K562 (cell line): ENCODE data around the gene MAGI2. TPM values are rescaled to one million over a fixed set of nuclear protein-coding genes. Genes with fewer than 3 reads are reported as not detected.

Experiments used
- ATAC-seq: fragments of 200-7000 bp; cut with Tn5 transposase; 3 replicates; pipeline ENCODE4 v1.9.1; 2020; ENCODE audit warnings: moderate library complexity
- BruUV-seq: library from RNA; stranded (reverse); fragments of 400-500 nt; replicated peaks from 2 replicates; lab custom pipeline; 2021; lab: Mats Ljungman, UMichigan
- CTCF ChIA-PET: fragments of 300-600 bp; formaldehyde crosslinking; extraction: SDS; loops from one replicate; lab custom pipeline; 2021; ENCODE audit warnings: low intra/inter-chr PET ratio; lab: Yijun Ruan, JAX
- POLR2A ChIA-PET: fragments of 300-600, 350-650 bp; sonication (Branson Sonifier 250); formaldehyde crosslinking; extraction: SDS; loops from one replicate; lab custom pipeline; 2021; ENCODE audit warnings: antibody characterized with exemption, inconsistent platforms; lab: Yijun Ruan, JAX
- DNase-seq, 4 experiments: peaks; one replicate each; pipeline versions ENCODE4 v3.0.0 to v3.0.0-alpha.2; 2011 to 2018; ENCODE audit warnings: low spot score in 3 of 4, mixed read lengths in 3 of 4; ENCODE audit errors: extremely low read depth in 1 of 4
- FAIRE-seq: peaks from 2 replicates; lab custom pipeline; 2011; peaks lifted over from hg19 to GRCh38; lab: Jason Lieb, UNC
- H2AFZ ChIP-seq: 2 replicates; pipeline ENCODE4 v1.6.0; 2011; ENCODE audit warnings: low read depth, low read length, control low read depth, inconsistent platforms
- H3K27ac ChIP-seq: fragments of 200-600 bp; 3 replicates; pipeline ENCODE4 v1.8.0; 2011; ENCODE audit warnings: low read depth, mild to moderate bottlenecking, control low read depth, inconsistent platforms, low read length, moderate library complexity, mixed read lengths; ENCODE audit errors: extremely low read depth
- H3K27me3 ChIP-seq, 2 experiments: fragments of 300-600 bp in 1 of 2; 2 replicates in 1 of 2; 3 replicates in 1 of 2; pipeline versions ENCODE4 v1.6.0 to v1.8.0; 2011; ENCODE audit warnings: inconsistent platforms in 2 of 2, low read length in 2 of 2, mild to moderate bottlenecking in 1 of 2, mixed read lengths in 1 of 2, moderate library complexity in 1 of 2; ENCODE audit not compliant: control insufficient read depth in 2 of 2, insufficient read depth in 2 of 2
- H3K36me3 ChIP-seq: fragments of 300-600 bp; 3 replicates; pipeline ENCODE4 v1.8.0; 2011; ENCODE audit warnings: mild to moderate bottlenecking, low read length, inconsistent platforms; ENCODE audit not compliant: control insufficient read depth, insufficient read depth
- H3K4me1 ChIP-seq, 2 experiments: fragments of 200-600 bp in 1 of 2; replicated peaks in 1 of 2; 2 replicates in 1 of 2; 3 replicates in 1 of 2; pipeline versions ENCODE4 v1.5.1 to v1.8.0; 2011; ENCODE audit warnings: inconsistent platforms in 2 of 2, low read length in 2 of 2, mild to moderate bottlenecking in 1 of 2, mixed read lengths in 1 of 2, moderate library complexity in 1 of 2; ENCODE audit not compliant: control insufficient read depth in 2 of 2, insufficient read depth in 2 of 2
- H3K4me2 ChIP-seq: 2 replicates; pipeline ENCODE4 v1.6.1; 2011; ENCODE audit warnings: low read length, control low read depth, inconsistent platforms, mixed read lengths; ENCODE audit not compliant: insufficient read depth
- H3K4me3 ChIP-seq: fragments of 200-600 bp; sonication (generic), shearing (Covaris generic); 2 replicates; pipeline ENCODE4 v1.5.1; 2016; ENCODE audit warnings: control low read depth, inconsistent platforms
- H3K79me2 ChIP-seq: fragments of 200-600 bp; 3 replicates; pipeline ENCODE4 v1.8.0; 2011; ENCODE audit warnings: low read length, inconsistent platforms; ENCODE audit not compliant: control insufficient read depth, insufficient read depth
- H3K9ac ChIP-seq, 2 experiments: 2 replicates each; pipeline versions ENCODE4 v1.6.0 to v1.6.1; 2011; ENCODE audit warnings: low read depth in 2 of 2, low read length in 2 of 2, control low read depth in 1 of 2, inconsistent platforms in 1 of 2, mild to moderate bottlenecking in 1 of 2, mixed read lengths in 1 of 2; ENCODE audit not compliant: insufficient read depth in 1 of 2
- H3K9me1 ChIP-seq: one replicate; pipeline ENCODE4 v1.6.0; 2011; ENCODE audit warnings: inconsistent platforms, mild to moderate bottlenecking, low read length, moderate library complexity; ENCODE audit not compliant: control insufficient read depth, insufficient read depth
- H3K9me3 ChIP-seq: replicated peaks from 2 replicates; pipeline ENCODE4 v1.5.1; 2011; ENCODE audit warnings: low read depth, low read length, inconsistent platforms; ENCODE audit not compliant: control insufficient read depth, insufficient read depth
- H4K20me1 ChIP-seq: replicated peaks from 2 replicates; pipeline ENCODE4 v1.6.1; 2011; ENCODE audit warnings: low read length, inconsistent platforms, mixed read lengths; ENCODE audit not compliant: control insufficient read depth, insufficient read depth
- BACH1 ChIP-seq: fragments of 200-800 bp; sonication (Bioruptor generic); IDR thresholded peaks from 2 replicates; pipeline ENCODE4 v1.6.1; 2016; ENCODE audit warnings: missing genetic modification characterization, missing compliant biosample characterization
- CCAR2 ChIP-seq: fragments of 200-400 bp; formaldehyde crosslinking; IDR thresholded peaks from 2 replicates; pipeline ENCODE4 v1.6.1; 2017; ENCODE audit warnings: mild to moderate bottlenecking, low read depth, low read length
- CREB1 ChIP-seq, 2 experiments: sonication (generic) in 1 of 2; formaldehyde crosslinking in 1 of 2; IDR thresholded peaks; 2 replicates each; pipeline versions ENCODE4 v1.6.1 to v1.8.0; 2012 to 2022; ENCODE audit warnings: inconsistent platforms in 1 of 2, mild to moderate bottlenecking in 1 of 2, missing genetic modification reagents in 1 of 2, moderate library complexity in 1 of 2
- CREB3L1 ChIP-seq: fragments of 450-650 bp; IDR thresholded peaks from 2 replicates; pipeline ENCODE4 v1.6.1; 2014; ENCODE audit warnings: low read depth, mild to moderate bottlenecking, moderate library complexity, borderline replicate concordance
- KAT2B ChIP-seq: IDR thresholded peaks from one replicate; pipeline ENCODE4 v1.6.1; 2012; ENCODE audit warnings: low read depth, mild to moderate bottlenecking, control low read depth, inconsistent platforms, low read length, moderate library complexity
- NONO ChIP-seq, 2 experiments: fragments of 200-400 bp in 1 of 2; fragments of 450-650 bp in 1 of 2; formaldehyde crosslinking in 1 of 2; IDR thresholded peaks; 2 replicates each; pipeline ENCODE4 v1.6.1; 2017; ENCODE audit warnings: low read depth in 2 of 2, mild to moderate bottlenecking in 2 of 2, moderate library complexity in 2 of 2, low read length in 1 of 2
- PATZ1 ChIP-seq: fragments of 250-450 bp; sonication (Bioruptor Pico); IDR thresholded peaks from 2 replicates; pipeline ENCODE4 v1.5.0; 2020; ENCODE audit warnings: mild to moderate bottlenecking, borderline replicate concordance
- PRDM10 ChIP-seq: fragments of 450-650 bp; IDR thresholded peaks from 2 replicates; pipeline ENCODE4 v1.6.1; 2018; ENCODE audit not compliant: partially characterized antibody
- SMARCE1 ChIP-seq: fragments of 450-650 bp; IDR thresholded peaks from 2 replicates; pipeline ENCODE4 v1.7.1; 2016; ENCODE audit warnings: mild to moderate bottlenecking
- ZBTB8A ChIP-seq: fragments of 450-650 bp; IDR thresholded peaks from 2 replicates; pipeline ENCODE4 v1.6.1; 2018; ENCODE audit warnings: mild to moderate bottlenecking, moderate library complexity; ENCODE audit not compliant: partially characterized antibody
- ZNF41 ChIP-seq: fragments of 250-450 bp; sonication (Bioruptor Pico); conservative IDR thresholded peaks from 2 replicates; pipeline ENCODE4 v1.4.0; 2020; ENCODE audit warnings: mild to moderate bottlenecking
- WGBS: fragments of 100-300 bp; shearing (Covaris generic); methylation state at CpG from one replicate; pipeline ENCODE4 v1.1.6; 2016; ENCODE audit warnings: low coverage, mixed read lengths; ENCODE audit not compliant: insufficient coverage; ENCODE audit errors: missing lambda C conversion rate; 5-methylcytosine and 5-hydroxymethylcytosine counted together
- in situ Hi-C: fragments of 300-500 bp; cut with MboI; formaldehyde crosslinking; loops from 4 replicates; pipeline ENCODE4 v1.15.0; 2018; ENCODE audit warnings: inconsistent platforms, mixed read lengths
- intact Hi-C: fragments of 100-400 bp; cut with micrococcal nuclease; formaldehyde crosslinking; loops from 2 replicates; pipeline ENCODE4 v1.14.2; 2022
- polyA plus RNA-seq, 8 experiments: library from polyadenylated mRNA; depleted of rRNA in 4 of 8; stranded (reverse) in 5 of 8; unstranded in 3 of 8; fragments of >200 nt; fragmentation: Nextera tagmentation in 2 of 8; fragmentation: Illumina TruSeq in 1 of 8; extraction: Ambion mirVana in 2 of 8; extraction: Trizol in 1 of 8; gene quantifications; 2 replicates each; pipeline versions ENCODE4 v1.2.1 to v1.2.3, GENCODE V29; 2011 to 2014; ENCODE audit warnings: inconsistent platforms in 1 of 8, missing spikeins in 1 of 8
- total RNA-seq, 7 experiments: library from RNA; depleted of rRNA in 6 of 7; stranded (reverse); fragments of >200 nt in 6 of 7; fragmentation: Illumina TruSeq in 2 of 7; extraction: Trizol in 2 of 7; gene quantifications; 2 replicates each; pipeline versions ENCODE4 v1.2.1 to v1.2.3, GENCODE V29; 2011 to 2021; ENCODE audit warnings: low replicate concordance in 1 of 7

MAGI2 gene
- total and polyA plus RNA-seq, 9 of the 15 experiments (the other 6 are each of a cell fraction or from before 2014, with no cell fraction given) = 0.27 to 1.4 (median 0.70) TPM

GRCh38 chr7:78055001-78055573 lies 1398.4 kb downstream of the MAGI2 start:
- no peak for DNase-seq
- Histone ChIP-seq H3K4me3 (no peak overlapping the region), H3K4me2 (no peak overlapping the region), H3K27ac (no peak overlapping the region), H3K9ac (no peak overlapping the region), H3K36me3 (no peaks in the 10 kb centered on the region), H3K79me2 (no peaks in the 10 kb centered on the region), H3K9me3 (no peaks in the 10 kb centered on the region), H2AFZ (no peak overlapping the region), H3K27me3 (peaks cover 8 to 15% of the 10 kb centered on the region in 2 experiments; a peak in 3 of 5 replicates), H3K9me1 (no peaks in the 10 kb centered on the region), H4K20me1 (no peaks in the 10 kb centered on the region), H3K4me1 (no peaks in the 10 kb centered on the region)
- no peak for ATAC-seq
- BruUV-seq = no TSS peak
- TF ChIP-seq KAT2B = no peak
- TF ChIP-seq BACH1 (tag) = no peak
- no peak for TF ChIP-seq CCAR2
- no peak for TF ChIP-seq PATZ1 (CRISPR knock-in tag)
- TF ChIP-seq NONO (IDR thresholded peaks at IDR 0.05; ENCODE audit: low read depth in 2 of 2, low read length in 1 of 2) = no peak
- TF ChIP-seq CREB1 (IDR thresholded peaks at IDR 0.05) = no peak
- no peak for TF ChIP-seq CREB1 (CRISPR knock-in tag; IDR thresholded peaks at IDR 0.05)
- no peak for TF ChIP-seq SMARCE1
- TF ChIP-seq ZNF41 = no peak
- TF ChIP-seq CREB3L1 = no peak
- TF ChIP-seq PRDM10 = no peak
- TF ChIP-seq ZBTB8A = no peak
- ChIA-PET CTCF (no interaction called here), POLR2A (interaction anchor here (0.6 kb wide), 1 partner anchor 638 kb away, joined by 3 read pairs; no protein-coding TSS in a partner anchor)
- in situ Hi-C loops = no loop called here
- WGBS = 4% methylated on average over 3 of the region's 3 CpGs
- intact Hi-C loops = no loop called here
- peak; percentile 11 for FAIRE-seq
